A549 (cell line): ENCODE measurements around the gene CD53.

Experiments used
- CTCF ChIP-seq: fragments of >200 bp; sonication (Bioruptor Twin); formaldehyde crosslinking; IDR thresholded peaks from 3 replicates; pipeline ENCODE4 v1.5.1; 2016
- SMC3 ChIP-seq: fragments of >200 bp; sonication (Bioruptor Twin); formaldehyde crosslinking; IDR thresholded peaks from 3 replicates; pipeline ENCODE4 v1.6.1; 2018; ENCODE audit warnings: inconsistent platforms

GRCh38 chr1:110888641-110889040 lies 15.7 kb downstream of the CD53 start:
- TF ChIP-seq CTCF, result no peak
- no peak for TF ChIP-seq SMC3
